PFSK-1 (cell line): ENCODE results near the gene ADCY7.

Experiments
- TAF1 ChIP-seq: IDR thresholded peaks from 2 replicates; pipeline ENCODE4 v1.6.1; 2012; ENCODE audit warnings: low read length, control low read depth, borderline replicate concordance; ENCODE audit not compliant: insufficient read depth
- TF ChIP-seq, protein P1 (sequence below), 2 experiments: IDR thresholded peaks; 2 replicates each; pipeline versions ENCODE4 v1.6.1 to v1.8.0; 2011 to 2012; ENCODE audit warnings: low read depth in 2 of 2, low read length in 2 of 2, control low read depth in 1 of 2, inconsistent platforms in 1 of 2, mild to moderate bottlenecking in 1 of 2, moderate library complexity in 1 of 2; ENCODE audit not compliant: insufficient read depth in 1 of 2

GRCh38 chr16:50227665-50228064 is 38.7 kb upstream of the ADCY7 start:
- no peak for TF ChIP-seq TAF1
- TF ChIP-seq, protein P1, sequence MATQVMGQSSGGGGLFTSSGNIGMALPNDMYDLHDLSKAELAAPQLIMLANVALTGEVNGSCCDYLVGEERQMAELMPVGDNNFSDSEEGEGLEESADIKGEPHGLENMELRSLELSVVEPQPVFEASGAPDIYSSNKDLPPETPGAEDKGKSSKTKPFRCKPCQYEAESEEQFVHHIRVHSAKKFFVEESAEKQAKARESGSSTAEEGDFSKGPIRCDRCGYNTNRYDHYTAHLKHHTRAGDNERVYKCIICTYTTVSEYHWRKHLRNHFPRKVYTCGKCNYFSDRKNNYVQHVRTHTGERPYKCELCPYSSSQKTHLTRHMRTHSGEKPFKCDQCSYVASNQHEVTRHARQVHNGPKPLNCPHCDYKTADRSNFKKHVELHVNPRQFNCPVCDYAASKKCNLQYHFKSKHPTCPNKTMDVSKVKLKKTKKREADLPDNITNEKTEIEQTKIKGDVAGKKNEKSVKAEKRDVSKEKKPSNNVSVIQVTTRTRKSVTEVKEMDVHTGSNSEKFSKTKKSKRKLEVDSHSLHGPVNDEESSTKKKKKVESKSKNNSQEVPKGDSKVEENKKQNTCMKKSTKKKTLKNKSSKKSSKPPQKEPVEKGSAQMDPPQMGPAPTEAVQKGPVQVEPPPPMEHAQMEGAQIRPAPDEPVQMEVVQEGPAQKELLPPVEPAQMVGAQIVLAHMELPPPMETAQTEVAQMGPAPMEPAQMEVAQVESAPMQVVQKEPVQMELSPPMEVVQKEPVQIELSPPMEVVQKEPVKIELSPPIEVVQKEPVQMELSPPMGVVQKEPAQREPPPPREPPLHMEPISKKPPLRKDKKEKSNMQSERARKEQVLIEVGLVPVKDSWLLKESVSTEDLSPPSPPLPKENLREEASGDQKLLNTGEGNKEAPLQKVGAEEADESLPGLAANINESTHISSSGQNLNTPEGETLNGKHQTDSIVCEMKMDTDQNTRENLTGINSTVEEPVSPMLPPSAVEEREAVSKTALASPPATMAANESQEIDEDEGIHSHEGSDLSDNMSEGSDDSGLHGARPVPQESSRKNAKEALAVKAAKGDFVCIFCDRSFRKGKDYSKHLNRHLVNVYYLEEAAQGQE (IDR thresholded peaks at IDR 0.05; ENCODE audit: insufficient read depth in 1 of 2, low read depth in 2 of 2, low read length in 2 of 2) = no peak
